Right renal pelvis (tissue), 4 donors: ENCODE data around the gene PRSS2. TPM values are rescaled to one million over a fixed set of nuclear protein-coding genes. Genes with fewer than 3 reads are reported as not detected.

Experiments used
- DNase-seq, 4 donors: peaks; one replicate each; pipeline ENCODE4 v3.0.0-alpha.2; 2013; ENCODE audit warnings: low read depth in 4 of 4, low spot score in 3 of 4, missing footprints in 1 of 4
- polyA plus RNA-seq, 4 donors: library from polyadenylated mRNA; unstranded; fragments of 120-200 nt; gene quantifications; one replicate each; pipeline ENCODE4 v1.2.1, GENCODE V29; 2013; ENCODE audit not compliant: insufficient read length in 4 of 4

PRSS2 gene
- polyA plus RNA-seq, 4 donors: not detected

GRCh38 chr7:142784716-142785115 lies 13.9 kb downstream of the PRSS2 start:
- no peak for DNase-seq

- DNase-seq: no peak
These were observed 15.1 kb downstream of the PRSS2 start for GRCh38 chr7:142785841-142786250.

GRCh38 chr7:142787034-142787768 lies 16.4 kb downstream of the PRSS2 start:
- no peak for DNase-seq

DNA sequence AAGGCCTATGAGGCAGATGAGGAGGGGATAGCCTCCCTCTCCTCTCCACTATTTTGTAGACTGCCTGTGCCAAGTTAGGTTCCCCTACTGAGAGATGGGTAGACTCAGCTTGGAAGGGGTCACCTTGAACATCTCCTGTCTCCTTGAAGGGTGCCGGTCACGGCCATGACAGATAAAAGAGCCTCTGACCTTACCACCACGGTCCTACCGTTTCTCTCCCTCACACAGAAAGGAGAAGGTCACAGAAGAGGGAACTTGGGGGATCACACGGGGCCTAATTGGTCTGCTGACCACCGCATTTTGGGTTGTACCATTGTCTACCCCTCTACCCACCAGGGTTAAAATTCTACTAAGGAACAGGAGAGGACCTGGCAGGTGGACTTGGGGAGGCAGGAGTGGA lies 17.0 kb downstream of the PRSS2 start:
- no peak for DNase-seq

DNA sequence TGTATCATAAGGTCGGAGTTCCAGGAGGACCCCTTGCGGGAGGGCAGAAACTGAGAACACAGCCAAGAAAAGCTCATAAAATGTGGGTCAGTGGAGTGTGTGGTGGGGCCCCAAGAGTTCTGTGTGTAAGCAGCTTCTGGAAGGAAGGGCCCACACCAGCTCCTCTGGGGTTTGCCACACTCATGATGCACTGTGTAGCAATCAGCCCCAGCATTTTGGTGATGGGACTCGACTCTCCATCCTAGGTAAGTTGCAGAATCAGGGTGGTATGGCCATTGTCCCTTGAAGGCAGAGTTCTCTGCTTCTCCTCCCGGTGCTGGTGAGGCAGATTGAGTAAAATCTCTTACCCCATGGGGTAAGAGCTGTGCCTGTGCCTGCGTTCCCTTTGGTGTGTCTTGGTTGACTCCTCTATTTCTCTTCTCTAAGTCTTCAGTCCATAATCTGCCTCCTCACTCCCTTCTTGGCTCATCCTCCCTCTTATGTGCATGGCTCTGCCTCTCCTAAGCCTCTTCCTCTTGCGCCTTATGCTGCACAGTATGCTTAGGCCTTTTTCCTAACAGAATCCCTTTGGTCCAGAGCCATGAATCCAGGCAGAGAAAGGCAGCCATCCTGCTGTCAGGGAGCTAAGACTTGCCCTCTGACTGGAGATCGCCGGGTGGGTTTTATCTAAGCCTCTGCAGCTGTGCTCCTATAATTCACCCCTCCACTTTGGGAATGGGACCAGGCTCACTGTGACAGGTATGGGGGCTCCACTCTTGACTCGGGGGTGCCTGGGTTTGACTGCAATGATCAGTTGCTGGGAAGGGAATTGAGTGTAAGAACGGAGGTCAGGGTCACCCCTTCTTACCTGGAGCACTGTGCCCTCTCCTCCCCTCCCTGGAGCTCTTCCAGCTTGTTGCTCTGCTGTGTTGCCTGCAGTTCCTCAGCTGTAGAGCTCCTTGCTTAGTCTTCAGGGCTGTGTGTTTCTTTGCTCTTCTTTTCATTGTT lies 17.8 kb downstream of the PRSS2 start:
- no peak for DNase-seq

- no peak for DNase-seq
These were observed 18.7 kb downstream of the PRSS2 start for GRCh38 chr7:142789441-142789840.

- no peak for DNase-seq
These were observed 19.3 kb downstream of the PRSS2 start for GRCh38 chr7:142790056-142790455.

- no peak for DNase-seq
These were observed 19.8 kb downstream of the PRSS2 start for GRCh38 chr7:142790555-142790954.

DNA sequence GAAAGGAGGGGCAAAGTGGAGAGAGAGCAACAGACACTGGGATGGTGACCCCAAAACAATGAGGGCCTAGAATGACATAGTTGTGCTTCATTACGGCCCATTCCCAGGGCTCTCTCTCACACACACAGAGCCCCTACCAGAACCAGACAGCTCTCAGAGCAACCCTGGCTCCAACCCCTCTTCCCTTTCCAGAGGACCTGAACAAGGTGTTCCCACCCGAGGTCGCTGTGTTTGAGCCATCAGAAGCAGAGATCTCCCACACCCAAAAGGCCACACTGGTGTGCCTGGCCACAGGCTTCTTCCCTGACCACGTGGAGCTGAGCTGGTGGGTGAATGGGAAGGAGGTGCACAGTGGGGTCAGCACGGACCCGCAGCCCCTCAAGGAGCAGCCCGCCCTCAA lies 20.7 kb downstream of the PRSS2 start:
- no peak for DNase-seq

- DNase-seq: no peak
These were observed 21.4 kb downstream of the PRSS2 start for GRCh38 chr7:142792129-142792528.

DNA sequence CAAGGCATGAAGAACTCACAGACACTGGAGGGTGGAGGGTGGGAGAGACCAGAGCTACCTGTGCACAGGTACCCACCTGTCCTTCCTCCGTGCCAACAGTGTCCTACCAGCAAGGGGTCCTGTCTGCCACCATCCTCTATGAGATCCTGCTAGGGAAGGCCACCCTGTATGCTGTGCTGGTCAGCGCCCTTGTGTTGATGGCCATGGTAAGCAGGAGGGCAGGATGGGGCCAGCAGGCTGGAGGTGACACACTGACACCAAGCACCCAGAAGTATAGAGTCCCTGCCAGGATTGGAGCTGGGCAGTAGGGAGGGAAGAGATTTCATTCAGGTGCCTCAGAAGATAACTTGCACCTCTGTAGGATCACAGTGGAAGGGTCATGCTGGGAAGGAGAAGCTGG lies 21.8 kb downstream of the PRSS2 start:
- DNase-seq: no peak

GRCh38 chr7:142793156-142793555 lies 22.4 kb downstream of the PRSS2 start:
- no peak for DNase-seq

GRCh38 chr7:142795339-142795863 lies 24.6 kb downstream of the PRSS2 start:
- DNase-seq: no peak

DNA sequence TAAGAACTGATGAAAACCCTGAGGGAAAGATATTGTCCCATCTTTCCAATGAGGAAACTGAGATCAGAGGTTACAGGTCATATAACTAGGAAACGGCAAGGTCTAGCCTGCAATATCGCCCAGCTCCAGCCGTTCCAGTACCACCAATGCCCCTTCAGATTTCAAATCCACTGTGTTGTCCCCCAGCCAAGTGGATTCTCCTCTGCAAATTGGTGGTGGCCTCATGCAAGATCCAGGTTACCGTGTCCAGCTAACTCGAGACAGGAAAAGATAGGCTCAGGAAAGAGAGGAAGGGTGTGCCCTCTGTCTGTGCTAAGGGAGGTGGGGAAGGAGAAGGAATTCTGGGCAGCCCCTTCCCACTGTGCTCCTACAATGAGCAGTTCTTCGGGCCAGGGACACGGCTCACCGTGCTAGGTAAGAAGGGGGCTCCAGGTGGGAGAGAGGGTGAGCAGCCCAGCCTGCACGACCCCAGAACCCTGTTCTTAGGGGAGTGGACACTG lies 25.3 kb downstream of the PRSS2 start:
- DNase-seq: no peak

- DNase-seq: no peak
These were observed 26.0 kb downstream of the PRSS2 start for GRCh38 chr7:142796501-142797390.

- no peak for DNase-seq
These were observed 26.9 kb downstream of the PRSS2 start for GRCh38 chr7:142797391-142798377.

- no peak for DNase-seq
These were observed 28.0 kb downstream of the PRSS2 start for GRCh38 chr7:142798451-142799436.

DNA sequence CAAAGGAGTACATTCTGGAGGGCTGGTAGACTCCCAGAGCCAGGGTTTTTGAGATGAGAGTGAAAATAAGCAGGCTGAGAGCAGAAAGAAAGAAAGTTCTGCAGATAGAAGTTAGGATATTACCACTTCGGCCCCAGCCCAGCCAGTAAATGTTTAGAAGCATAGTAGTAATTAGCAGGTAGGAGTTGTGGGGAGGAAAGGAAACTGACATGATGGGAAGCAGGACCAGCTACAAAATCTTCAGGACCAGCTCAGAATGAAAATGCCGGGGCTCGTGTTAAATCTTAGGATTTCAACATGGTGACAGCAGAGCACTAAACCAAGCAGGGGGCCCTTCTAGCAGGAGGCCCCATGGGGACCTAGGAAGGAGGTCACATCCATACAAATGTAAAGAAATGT lies 28.7 kb downstream of the PRSS2 start:
- DNase-seq: no peak
